SU-DHL-6 (cell line): ENCODE data around the gene ABHD2.
"Not testable (repeated sequence)": the region's sequence is repeated elsewhere in the genome, so short reads cannot be mapped to it uniquely, and the experiment has no call there.

Experiments
- H2AFZ ChIP-seq: fragments of 200-600 bp; sonication (generic); 2 replicates; pipeline ENCODE4 v1.6.1; 2014; ENCODE audit warnings: low read depth, mild to moderate bottlenecking, moderate library complexity, mixed read lengths, antibody characterized with exemption, low read length; ENCODE audit not compliant: severe bottlenecking
- H3F3A ChIP-seq: fragments of 200-600 bp; shearing (Covaris generic); 2 replicates; pipeline ENCODE4 v1.6.0; 2016; ENCODE audit warnings: antibody characterized with exemption, mild to moderate bottlenecking; ENCODE audit not compliant: insufficient read depth
- H3K27ac ChIP-seq: fragments of 200-600 bp; sonication (generic); 2 replicates; pipeline ENCODE4 v1.5.1; 2016; ENCODE audit warnings: low read depth, mild to moderate bottlenecking, low read length, moderate library complexity, mixed read lengths
- H3K27me3 ChIP-seq: fragments of 200-600 bp; sonication (generic), shearing (Covaris generic); 2 replicates; pipeline ENCODE4 v1.6.0; 2014; ENCODE audit warnings: mild to moderate bottlenecking, low read length
- H3K36me3 ChIP-seq: fragments of 200-600 bp; sonication (generic); 2 replicates; pipeline ENCODE4 v1.6.1; 2014; ENCODE audit warnings: mild to moderate bottlenecking, low read length, mixed read lengths
- H3K4me2 ChIP-seq: fragments of 300-600, 200-600 bp; shearing (Covaris generic), sonication (generic); 2 replicates; pipeline ENCODE4 v1.6.0; 2014; ENCODE audit warnings: low read length, low read depth, mild to moderate bottlenecking; ENCODE audit not compliant: poor library complexity, severe bottlenecking
- H3K4me3 ChIP-seq: fragments of 200-600 bp; sonication (generic); 2 replicates; pipeline ENCODE4 v1.5.1; 2014; ENCODE audit warnings: antibody characterized with exemption, low read length, mild to moderate bottlenecking, mixed read lengths; ENCODE audit not compliant: insufficient read depth, poor library complexity, severe bottlenecking
- H3K79me2 ChIP-seq: fragments of 200-600 bp; sonication (generic); 2 replicates; pipeline ENCODE4 v1.6.1; 2014; ENCODE audit warnings: mild to moderate bottlenecking, low read length, moderate library complexity; ENCODE audit not compliant: insufficient read depth
- H3K9ac ChIP-seq: fragments of 200-600 bp; sonication (generic); 2 replicates; pipeline ENCODE4 v1.7.0; 2014; ENCODE audit warnings: mild to moderate bottlenecking, low read length
- H3K9me2 ChIP-seq: fragments of 200-600 bp; sonication (generic); replicated peaks from 2 replicates; pipeline ENCODE4 v1.6.1; 2014; ENCODE audit warnings: low read length; ENCODE audit not compliant: insufficient read depth
- H3K9me3 ChIP-seq: fragments of 200-600 bp; sonication (generic); 2 replicates; pipeline ENCODE4 v1.6.1; 2014; ENCODE audit warnings: low read length, mixed read lengths; ENCODE audit not compliant: insufficient read depth
- H4K20me1 ChIP-seq: fragments of 200-600 bp; sonication (generic); 2 replicates; pipeline ENCODE4 v1.6.1; 2014; ENCODE audit warnings: low read depth, mild to moderate bottlenecking, antibody characterized with exemption, low read length, moderate library complexity, mixed read lengths
- CTCF ChIP-seq: fragments of 200-600 bp; sonication (generic); IDR thresholded peaks from one replicate; pipeline ENCODE4 v1.5.1; 2017; ENCODE audit warnings: antibody characterized with exemption, mild to moderate bottlenecking, low read length, moderate library complexity; ENCODE audit not compliant: insufficient read depth, poor library complexity, severe bottlenecking
- EZH2phosphoT487 ChIP-seq: fragments of 200-600 bp; sonication (generic), shearing (Covaris generic); conservative IDR thresholded peaks from 2 replicates; pipeline ENCODE4 v1.6.1; 2018; ENCODE audit warnings: mild to moderate bottlenecking, antibody characterized with exemption, low read length, moderate library complexity, mixed read lengths

Gene ABHD2

DNA sequence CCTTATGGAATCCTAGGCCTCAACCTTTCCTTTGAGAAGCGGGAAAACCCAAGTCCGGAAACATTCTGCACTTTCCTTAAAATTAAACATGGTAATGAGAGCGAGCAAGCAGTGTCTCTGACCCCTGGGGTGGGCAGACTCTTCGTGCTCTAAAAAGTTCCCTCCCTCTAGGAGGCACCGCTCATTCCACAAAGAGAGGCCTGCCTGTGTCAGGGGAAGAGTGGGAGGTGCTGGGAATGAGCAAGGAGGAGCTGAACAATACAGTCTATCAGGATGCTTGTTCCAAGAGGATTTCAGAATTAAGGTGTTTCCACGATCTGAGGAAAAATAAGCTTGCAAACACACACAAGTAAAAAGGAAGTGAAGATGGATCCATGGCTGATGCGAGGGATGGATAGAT, 139.2 kb downstream of the ABHD2 start:
- H3K9me2 ChIP-seq, result no peaks in the 10 kb centered on the region
- H2AFZ ChIP-seq, result no peak overlapping the region
- H3K4me2 ChIP-seq, result no peak overlapping the region
- no peaks in the 10 kb centered on the region for H3K36me3 ChIP-seq
- no peak for TF ChIP-seq CTCF
- TF ChIP-seq EZH2phosphoT487, result no peak
- H4K20me1 ChIP-seq, result no peaks in the 10 kb centered on the region
- H3K4me3 ChIP-seq, result no peak overlapping the region
- H3K27ac ChIP-seq, result no peak overlapping the region
- no peaks in the 10 kb centered on the region for H3F3A ChIP-seq
- no peaks in the 10 kb centered on the region for H3K79me2 ChIP-seq
- H3K9ac ChIP-seq, result no peak overlapping the region
- no peaks in the 10 kb centered on the region for H3K27me3 ChIP-seq
- H3K9me3 ChIP-seq, result no peaks in the 10 kb centered on the region

- no peaks in the 10 kb centered on the region for H3K36me3 ChIP-seq
- no peaks in the 10 kb centered on the region for H3K9me2 ChIP-seq
- H3K79me2 ChIP-seq, result no peaks in the 10 kb centered on the region
- H3K9ac ChIP-seq, result no peak overlapping the region
- no peak overlapping the region for H2AFZ ChIP-seq
- no peak overlapping the region for H3K4me2 ChIP-seq
- no peak overlapping the region for H3K27ac ChIP-seq
- TF ChIP-seq EZH2phosphoT487 (no peak), CTCF (no peak)
- H3K9me3 ChIP-seq, result no peaks in the 10 kb centered on the region
- no peaks in the 10 kb centered on the region for H4K20me1 ChIP-seq
- H3F3A ChIP-seq, result no peaks in the 10 kb centered on the region
- no peak overlapping the region for H3K4me3 ChIP-seq
- no peaks in the 10 kb centered on the region for H3K27me3 ChIP-seq
These were observed 142.0 kb downstream of the ABHD2 start for GRCh38 chr15:89230277-89230676.

GRCh38 chr15:89231832-89232231, 143.6 kb downstream of the ABHD2 start:
- TF ChIP-seq EZH2phosphoT487, result no peak
- no peak for TF ChIP-seq CTCF
- Histone ChIP-seq H3K4me2 (no peak overlapping the region), H3K9me3 (no peaks in the 10 kb centered on the region), H3K27me3 (no peaks in the 10 kb centered on the region), H2AFZ (no peak overlapping the region), H4K20me1 (no peaks in the 10 kb centered on the region), H3F3A (no peaks in the 10 kb centered on the region), H3K27ac (no peak overlapping the region), H3K9me2 (no peaks in the 10 kb centered on the region), H3K36me3 (no peaks in the 10 kb centered on the region), H3K9ac (no peak overlapping the region), H3K79me2 (no peaks in the 10 kb centered on the region), H3K4me3 (no peak overlapping the region)

DNA sequence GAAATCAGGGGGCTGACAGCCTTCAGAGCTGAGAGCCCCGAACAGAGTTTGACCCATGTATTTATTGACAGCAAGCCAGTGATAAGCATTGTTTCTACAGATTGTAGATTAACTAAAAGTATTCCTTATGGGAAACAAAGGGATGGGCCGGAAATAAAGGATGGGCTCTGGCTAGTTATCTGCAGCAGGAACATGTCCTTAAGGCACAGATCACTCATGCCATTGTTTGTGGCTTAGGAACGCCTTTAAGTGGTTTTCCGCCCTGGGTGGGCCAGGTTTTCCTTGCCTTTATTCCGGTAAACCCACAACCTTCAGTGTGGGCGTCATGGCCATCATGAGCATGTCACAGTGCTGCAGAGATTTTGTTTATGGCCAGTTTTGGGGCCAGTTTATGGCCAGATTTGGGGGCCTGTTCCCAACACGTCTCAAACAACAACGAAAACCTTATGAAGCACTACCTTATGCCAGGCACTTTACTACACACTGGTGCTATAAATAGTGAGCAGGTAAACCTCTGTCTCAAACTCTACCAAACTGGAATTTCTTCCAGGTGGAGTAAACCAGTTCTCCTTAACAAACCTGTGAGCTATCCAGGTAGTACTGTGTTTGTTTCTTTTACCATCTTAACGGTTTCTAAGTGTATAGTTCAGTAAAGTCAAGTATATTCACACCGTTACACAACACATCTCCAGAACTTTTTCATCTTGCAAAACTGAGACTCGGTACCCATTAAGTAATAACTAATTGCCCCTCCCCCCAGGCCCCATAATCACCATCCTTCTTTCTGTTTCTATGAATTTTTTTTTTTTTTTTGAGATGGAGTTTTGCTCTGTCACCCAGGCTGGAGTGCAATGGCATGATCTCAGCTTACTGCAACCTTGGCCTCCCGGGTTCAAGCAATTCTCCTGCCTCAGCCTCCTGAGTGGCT, 151.9 kb downstream of the ABHD2 start:
- not testable (repeated sequence) for H3K27me3 ChIP-seq, H2AFZ ChIP-seq, H4K20me1 ChIP-seq, H3K9me2 ChIP-seq, H3K36me3 ChIP-seq, H3K9me3 ChIP-seq, H3K27ac ChIP-seq, H3K4me2 ChIP-seq, H3K4me3 ChIP-seq, H3F3A ChIP-seq, H3K9ac ChIP-seq
- peaks cover 11% of the 10 kb centered on the region for H3K79me2 ChIP-seq
